ENCODE measurements around the gene PIM3.

PIM3 gene

DNA sequence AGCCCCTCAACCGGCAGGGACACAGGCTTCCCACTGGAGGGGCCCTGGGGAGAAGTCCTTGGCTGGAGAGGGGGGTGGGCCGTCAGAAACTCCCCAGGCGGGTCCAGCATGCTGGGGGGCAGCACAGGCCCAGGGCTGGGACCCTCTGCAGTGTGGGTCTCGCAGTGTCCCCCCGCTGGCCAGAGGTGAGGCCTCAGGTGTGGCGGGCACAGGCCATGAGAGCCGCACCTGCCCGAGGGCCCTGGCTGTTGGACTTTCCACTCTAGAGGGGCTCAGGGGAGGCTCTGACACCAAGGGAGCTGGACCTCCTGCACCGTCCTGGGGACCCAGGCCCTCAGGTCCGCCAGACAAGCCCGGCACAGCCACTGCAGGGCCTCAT lies 10.7 kb upstream of the PIM3 start:
- H3K4me3 ChIP-seq (ENCODE audit: low read depth, low read length) = no peak overlapping the region
- TF ChIP-seq, protein P1, sequence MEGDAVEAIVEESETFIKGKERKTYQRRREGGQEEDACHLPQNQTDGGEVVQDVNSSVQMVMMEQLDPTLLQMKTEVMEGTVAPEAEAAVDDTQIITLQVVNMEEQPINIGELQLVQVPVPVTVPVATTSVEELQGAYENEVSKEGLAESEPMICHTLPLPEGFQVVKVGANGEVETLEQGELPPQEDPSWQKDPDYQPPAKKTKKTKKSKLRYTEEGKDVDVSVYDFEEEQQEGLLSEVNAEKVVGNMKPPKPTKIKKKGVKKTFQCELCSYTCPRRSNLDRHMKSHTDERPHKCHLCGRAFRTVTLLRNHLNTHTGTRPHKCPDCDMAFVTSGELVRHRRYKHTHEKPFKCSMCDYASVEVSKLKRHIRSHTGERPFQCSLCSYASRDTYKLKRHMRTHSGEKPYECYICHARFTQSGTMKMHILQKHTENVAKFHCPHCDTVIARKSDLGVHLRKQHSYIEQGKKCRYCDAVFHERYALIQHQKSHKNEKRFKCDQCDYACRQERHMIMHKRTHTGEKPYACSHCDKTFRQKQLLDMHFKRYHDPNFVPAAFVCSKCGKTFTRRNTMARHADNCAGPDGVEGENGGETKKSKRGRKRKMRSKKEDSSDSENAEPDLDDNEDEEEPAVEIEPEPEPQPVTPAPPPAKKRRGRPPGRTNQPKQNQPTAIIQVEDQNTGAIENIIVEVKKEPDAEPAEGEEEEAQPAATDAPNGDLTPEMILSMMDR (IDR thresholded peaks at IDR 0.05; ENCODE audit: control insufficient read depth, extremely low read depth, insufficient read depth) = no peak
- DNase-seq (ENCODE audit: low read depth) = no peak

- H3K4me3 ChIP-seq (ENCODE audit: low read depth, low read length) = no peak overlapping the region
- TF ChIP-seq, protein P1 (IDR thresholded peaks at IDR 0.05; ENCODE audit: control insufficient read depth, extremely low read depth, insufficient read depth) = no peak
- no peak for DNase-seq (ENCODE audit: low read depth)
Observed at GRCh38 chr22:49950396-49950994, 10.1 kb upstream of the PIM3 start.

- H3K4me3 ChIP-seq (ENCODE audit: low read depth, low read length) = no peak overlapping the region
- peak; percentile 93 for DNase-seq (ENCODE audit: low read depth)
- TF ChIP-seq, protein P1 (IDR thresholded peaks at IDR 0.05; ENCODE audit: control insufficient read depth, extremely low read depth, insufficient read depth) = no peak
Observed at GRCh38 chr22:49951000-49951677, 9.4 kb upstream of the PIM3 start.

DNA sequence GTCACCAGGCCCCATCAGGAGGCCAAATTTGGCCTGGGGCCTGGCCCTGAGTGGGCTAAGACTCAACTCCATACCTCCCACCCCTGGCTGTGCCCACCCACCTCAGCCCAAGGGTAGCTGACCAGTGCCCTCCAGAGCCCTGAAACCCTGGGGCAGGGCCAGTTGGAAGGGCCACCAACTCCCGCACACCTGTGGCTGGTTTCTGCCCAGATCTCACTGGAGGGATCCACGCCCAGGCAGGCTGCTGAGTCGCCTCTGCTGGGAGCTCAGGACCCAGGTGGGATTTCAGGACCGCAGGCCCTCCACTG lies 8.9 kb upstream of the PIM3 start:
- TF ChIP-seq, protein P1 (IDR thresholded peaks at IDR 0.05; ENCODE audit: control insufficient read depth, extremely low read depth, insufficient read depth) = no peak
- no peak overlapping the region for H3K4me3 ChIP-seq (ENCODE audit: low read depth, low read length)
- DNase-seq (ENCODE audit: low read depth) = no peak

DNA sequence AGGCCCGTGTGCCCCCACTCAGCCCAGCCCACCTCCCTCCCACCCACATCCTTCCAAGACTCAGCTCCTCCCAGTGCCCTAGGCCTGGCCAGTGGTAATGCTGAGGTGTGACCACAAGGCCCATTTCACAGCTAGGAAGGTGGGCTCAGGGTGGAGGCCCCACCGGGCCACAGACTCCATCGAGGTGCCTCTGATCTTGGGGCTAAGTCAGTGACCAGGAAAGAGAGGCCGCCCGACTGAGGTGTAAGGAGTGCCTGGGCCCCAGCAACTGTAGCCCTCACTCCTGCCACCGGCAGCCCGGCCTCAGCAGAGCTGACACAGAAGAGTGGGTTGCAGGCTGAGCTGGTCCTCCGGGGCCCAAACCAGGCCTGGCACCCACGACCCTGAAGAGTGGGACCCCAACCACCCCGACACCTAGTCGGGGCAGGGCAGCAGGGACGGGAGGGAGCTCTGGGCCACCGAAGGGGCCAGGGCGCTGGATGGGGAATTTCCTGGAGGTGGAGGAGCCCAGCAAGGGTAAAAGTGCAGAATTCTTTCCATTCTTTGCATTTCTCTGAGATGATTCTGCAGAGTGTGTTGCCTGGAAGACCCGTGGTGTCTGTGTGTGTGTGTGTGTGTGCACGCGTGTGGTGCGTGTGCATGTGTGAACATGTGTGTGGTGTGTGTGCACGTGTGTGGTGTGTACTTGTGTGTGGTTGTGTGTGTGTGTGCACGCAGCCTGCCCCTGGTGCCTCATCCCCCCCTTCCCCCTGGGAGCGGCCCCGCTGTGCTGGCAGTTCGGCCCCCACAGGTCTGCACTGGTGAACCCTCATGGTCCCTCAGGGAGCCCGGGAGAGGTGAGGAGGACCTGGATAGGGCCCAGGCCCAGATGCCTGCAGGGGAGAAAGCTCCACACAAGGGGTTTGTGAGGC lies 8.3 kb upstream of the PIM3 start:
- TF ChIP-seq, protein P1 (IDR thresholded peaks at IDR 0.05; ENCODE audit: control insufficient read depth, extremely low read depth, insufficient read depth) = no peak
- H3K4me3 ChIP-seq (ENCODE audit: low read depth, low read length) = no peak overlapping the region
- no peak for DNase-seq (ENCODE audit: low read depth)

DNA sequence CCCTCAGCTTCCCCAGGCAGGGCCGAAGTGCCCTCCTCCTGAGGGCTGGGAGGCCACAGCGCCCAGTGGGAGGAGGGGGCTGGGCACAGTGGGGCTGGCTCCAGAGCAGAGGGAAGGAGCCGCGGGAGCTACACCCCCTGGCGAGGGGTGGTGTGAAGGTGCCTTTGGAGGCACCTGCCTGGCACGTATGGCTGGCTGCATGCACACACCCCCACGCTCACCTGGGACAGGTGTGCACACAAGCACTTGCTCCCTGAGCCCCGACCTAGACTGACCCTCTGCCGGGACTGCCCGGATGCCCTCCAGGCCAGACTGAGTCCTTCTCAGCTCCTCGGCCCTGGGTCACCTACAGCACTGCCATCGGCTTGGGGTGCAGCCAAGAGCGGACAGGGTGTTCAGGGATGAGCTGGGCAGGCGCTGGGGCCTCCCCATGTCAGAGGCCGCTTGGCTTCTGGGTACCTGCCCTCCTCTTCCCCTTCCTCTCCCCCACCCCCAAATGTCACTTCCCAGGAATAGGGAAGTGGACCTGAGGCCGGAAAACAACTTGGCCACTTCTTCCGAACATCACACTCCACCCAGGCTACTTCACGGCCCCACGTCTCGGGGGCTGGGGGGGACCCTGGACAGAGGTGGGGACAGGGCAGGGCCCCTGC lies 7.4 kb upstream of the PIM3 start:
- H3K4me3 ChIP-seq (ENCODE audit: low read depth, low read length) = no peak overlapping the region
- no peak for DNase-seq (ENCODE audit: low read depth)
- TF ChIP-seq, protein P1 (IDR thresholded peaks at IDR 0.05; ENCODE audit: control insufficient read depth, extremely low read depth, insufficient read depth) = no peak

Measured in LNCaP clone FGC (cell line).